ENCODE data around the gene SSRP1.

Gene SSRP1

GRCh38 chr11:57313071-57313787, 22.5 kb downstream of the SSRP1 start:
- no peak for DNase-seq

GRCh38 chr11:57312511-57313021, 23.1 kb downstream of the SSRP1 start:
- DNase-seq: no peak

- DNase-seq: peak; percentile 100
These were observed 24.4 kb downstream of the SSRP1 start for GRCh38 chr11:57311109-57311936.

GRCh38 chr11:57310630-57311086, 25.0 kb downstream of the SSRP1 start:
- DNase-seq: no peak

GRCh38 chr11:57310091-57310490, 25.6 kb downstream of the SSRP1 start:
- no peak for DNase-seq

- no peak for DNase-seq
These were observed 26.3 kb downstream of the SSRP1 start for GRCh38 chr11:57309106-57310059.

- DNase-seq: no peak
These were observed 27.1 kb downstream of the SSRP1 start for GRCh38 chr11:57308426-57309060.

- DNase-seq: no peak
These were observed 27.9 kb downstream of the SSRP1 start for GRCh38 chr11:57307666-57308270.

- DNase-seq: no peak
These were observed 28.6 kb downstream of the SSRP1 start for GRCh38 chr11:57306940-57307565.

GRCh38 chr11:57306161-57306876, 29.4 kb downstream of the SSRP1 start:
- DNase-seq: no peak

- DNase-seq: peak; percentile 6
These were observed 30.2 kb downstream of the SSRP1 start for GRCh38 chr11:57305523-57305922.

GRCh38 chr11:57303990-57304579, 31.6 kb downstream of the SSRP1 start:
- peak; percentile 7 for DNase-seq

GRCh38 chr11:57303280-57303989, 32.3 kb downstream of the SSRP1 start:
- DNase-seq: peak; percentile 29

GRCh38 chr11:57302489-57302888, 33.2 kb downstream of the SSRP1 start:
- peak; percentile 9 for DNase-seq

GRCh38 chr11:57301711-57302423, 33.8 kb downstream of the SSRP1 start:
- no peak for DNase-seq

GRCh38 chr11:57300785-57301184, 34.9 kb downstream of the SSRP1 start:
- DNase-seq: no peak

- no peak for DNase-seq
These were observed 36.4 kb downstream of the SSRP1 start for GRCh38 chr11:57299150-57299737.

- no peak for DNase-seq
These were observed 38.5 kb downstream of the SSRP1 start for GRCh38 chr11:57297221-57297620.

Measured in 8988T (cell line).